Activated naive CD8-positive, alpha-beta T cell treated with anti-CD3 and anti-CD28 coated beads for 36 hours (primary cell): Measurements from ENCODE around the gene RAP2C. TPM values are rescaled to one million over a fixed set of nuclear protein-coding genes. Genes with fewer than 3 reads are reported as not detected.
"Not testable (repeated sequence)": the region's sequence is repeated elsewhere in the genome, so short reads cannot be mapped to it uniquely, and the experiment has no call there.

Experiments used
- DNase-seq: peaks from one replicate; pipeline ENCODE4 v3.0.0; 2021
- H3K27ac Mint-ChIP-seq: one replicate; pipeline ENCODE4 v1.8.0; 2022; ENCODE audit warnings: mild to moderate bottlenecking, moderate library complexity, mixed read lengths
- H3K27me3 Mint-ChIP-seq: one replicate; pipeline ENCODE4 v1.8.0; 2022; ENCODE audit warnings: mild to moderate bottlenecking, mixed read lengths
- H3K36me3 Mint-ChIP-seq: one replicate; pipeline ENCODE4 v1.8.0; 2021; ENCODE audit warnings: mild to moderate bottlenecking, mixed read lengths
- H3K4me1 Mint-ChIP-seq: one replicate; pipeline ENCODE4 v1.8.0; 2021; ENCODE audit warnings: mixed read lengths
- H3K4me3 Mint-ChIP-seq: one replicate; pipeline ENCODE4 v1.8.0; 2022; ENCODE audit warnings: mild to moderate bottlenecking, moderate library complexity, mixed read lengths
- H3K9me3 Mint-ChIP-seq: one replicate; pipeline ENCODE4 v1.8.0; 2022; ENCODE audit warnings: mixed read lengths
- total RNA-seq, 2 experiments: library from RNA; stranded (reverse); gene quantifications; one replicate each; pipeline ENCODE4 v1.2.3, GENCODE V29; 2021

Gene RAP2C
- total RNA-seq, 2 experiments from 2014 or later: 30.6 to 34.5 TPM

DNA sequence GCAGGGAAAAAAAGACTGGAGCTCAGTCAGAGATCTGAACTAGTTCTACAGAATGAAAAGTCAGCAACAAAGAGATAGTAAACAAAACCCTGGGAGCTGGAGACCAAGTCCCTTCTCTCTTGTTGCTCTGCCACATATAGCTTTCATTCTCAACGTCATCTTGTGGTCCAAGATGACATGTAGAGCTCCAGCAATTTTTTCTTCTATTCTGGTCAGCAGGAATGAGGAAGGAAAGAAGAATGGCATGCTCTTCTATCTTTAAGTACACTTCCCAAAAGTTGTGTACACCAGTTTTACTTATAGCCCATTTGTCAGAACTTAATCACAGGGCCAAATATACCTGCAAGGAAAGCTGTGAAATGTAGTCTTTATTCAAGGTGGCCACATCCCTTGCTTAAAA lies 45.6 kb downstream of the RAP2C start:
- Mint-ChIP-seq H3K27me3 (peaks cover 4% of the 10 kb centered on the region), H3K4me1 (no peaks in the 10 kb centered on the region), H3K27ac (no peak overlapping the region), H3K36me3 (no peaks in the 10 kb centered on the region), H3K9me3 (no peaks in the 10 kb centered on the region), H3K4me3 (no peak overlapping the region)
- no peak for DNase-seq

DNA sequence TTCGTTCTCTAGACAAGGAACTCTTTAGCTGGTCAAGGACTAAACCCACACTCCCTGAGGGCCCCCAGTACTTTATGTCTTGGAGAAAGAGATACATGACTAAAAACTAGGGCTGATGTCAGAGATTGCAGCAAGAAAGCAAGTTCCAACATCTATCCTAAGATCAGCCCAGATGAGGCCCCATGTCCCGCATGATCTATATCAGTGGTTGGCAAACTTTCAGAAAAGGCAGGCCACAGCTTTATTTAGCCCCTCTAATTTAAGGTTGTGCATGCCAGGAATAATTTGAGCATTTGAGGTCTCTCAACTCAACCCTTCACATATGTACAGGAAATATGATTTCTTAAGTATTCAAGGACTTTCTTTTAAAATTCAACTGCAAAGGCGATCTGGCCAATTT lies 47.4 kb downstream of the RAP2C start:
- no peak overlapping the region for H3K4me3 Mint-ChIP-seq
- no peak for DNase-seq
- H3K27me3 Mint-ChIP-seq: peaks cover 4% of the 10 kb centered on the region
- no peak overlapping the region for H3K27ac Mint-ChIP-seq
- H3K36me3 Mint-ChIP-seq: no peaks in the 10 kb centered on the region
- no peaks in the 10 kb centered on the region for H3K9me3 Mint-ChIP-seq
- no peaks in the 10 kb centered on the region for H3K4me1 Mint-ChIP-seq

DNA sequence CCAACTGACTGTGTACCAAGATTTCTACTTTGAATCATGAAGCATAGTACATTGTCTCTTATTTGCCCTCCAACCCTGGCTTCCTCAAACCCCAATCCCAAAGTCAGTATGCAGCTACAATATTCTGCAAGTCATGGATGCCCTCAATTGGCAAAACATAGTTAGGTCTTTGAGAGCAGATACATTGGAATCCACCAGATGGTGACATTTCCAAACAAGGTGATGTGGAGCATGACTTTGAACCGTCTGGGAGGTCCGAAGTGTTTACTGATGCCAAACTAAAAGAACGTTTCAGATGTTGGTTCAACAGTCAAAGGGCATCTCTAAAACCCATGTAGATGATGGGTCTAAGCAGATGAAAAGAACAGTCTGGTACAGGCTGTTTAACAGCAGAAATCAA lies 47.8 kb downstream of the RAP2C start:
- H3K36me3 Mint-ChIP-seq: no peaks in the 10 kb centered on the region
- H3K4me1 Mint-ChIP-seq: no peaks in the 10 kb centered on the region
- no peak overlapping the region for H3K27ac Mint-ChIP-seq
- no peak overlapping the region for H3K4me3 Mint-ChIP-seq
- H3K9me3 Mint-ChIP-seq: no peaks in the 10 kb centered on the region
- no peak for DNase-seq
- H3K27me3 Mint-ChIP-seq: peaks cover 4% of the 10 kb centered on the region

- Mint-ChIP-seq H3K36me3 (no peaks in the 10 kb centered on the region), H3K9me3 (no peaks in the 10 kb centered on the region), H3K27me3 (peaks cover 4% of the 10 kb centered on the region), H3K27ac (no peak overlapping the region), H3K4me1 (no peaks in the 10 kb centered on the region), H3K4me3 (no peak overlapping the region)
- no peak for DNase-seq
These were observed 49.7 kb downstream of the RAP2C start for GRCh38 chrX:132169554-132169953.

- H3K36me3 Mint-ChIP-seq: no peaks in the 10 kb centered on the region
- no peak overlapping the region for H3K27ac Mint-ChIP-seq
- DNase-seq: no peak
- no peak overlapping the region for H3K4me3 Mint-ChIP-seq
- peaks cover 6% of the 10 kb centered on the region for H3K27me3 Mint-ChIP-seq
- H3K4me1 Mint-ChIP-seq: no peaks in the 10 kb centered on the region
- H3K9me3 Mint-ChIP-seq: no peaks in the 10 kb centered on the region
These were observed 53.6 kb downstream of the RAP2C start for GRCh38 chrX:132165651-132166050.

DNA sequence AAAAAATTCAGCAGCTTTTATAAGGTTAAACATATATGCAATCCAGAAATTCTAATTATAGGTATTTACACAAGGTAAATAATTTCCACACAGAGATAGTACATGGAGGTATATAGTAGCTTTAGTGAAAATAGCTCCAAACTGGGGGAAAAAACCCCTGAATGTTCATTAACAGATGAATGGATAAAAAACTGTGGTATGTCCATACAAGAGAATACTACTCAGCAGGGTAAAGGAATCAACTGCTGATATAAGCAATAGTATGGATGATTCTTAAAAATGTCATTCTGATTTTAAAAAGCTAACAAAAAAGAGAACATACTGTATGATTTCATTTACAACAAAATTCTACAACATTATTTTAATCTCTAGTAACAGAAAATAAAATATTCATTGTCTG lies 54.2 kb downstream of the RAP2C start:
- Mint-ChIP-seq H3K27me3 (peaks cover 2% of the 10 kb centered on the region), H3K4me1 (no peaks in the 10 kb centered on the region), H3K9me3 (no peaks in the 10 kb centered on the region), H3K36me3 (no peaks in the 10 kb centered on the region), H3K27ac (no peak overlapping the region), H3K4me3 (no peak overlapping the region)
- DNase-seq: no peak

GRCh38 chrX:132163094-132163493 lies 56.2 kb downstream of the RAP2C start:
- H3K36me3 Mint-ChIP-seq, H3K27ac Mint-ChIP-seq, H3K4me3 Mint-ChIP-seq, H3K27me3 Mint-ChIP-seq, DNase-seq, H3K4me1 Mint-ChIP-seq, H3K9me3 Mint-ChIP-seq: not testable (repeated sequence)

DNA sequence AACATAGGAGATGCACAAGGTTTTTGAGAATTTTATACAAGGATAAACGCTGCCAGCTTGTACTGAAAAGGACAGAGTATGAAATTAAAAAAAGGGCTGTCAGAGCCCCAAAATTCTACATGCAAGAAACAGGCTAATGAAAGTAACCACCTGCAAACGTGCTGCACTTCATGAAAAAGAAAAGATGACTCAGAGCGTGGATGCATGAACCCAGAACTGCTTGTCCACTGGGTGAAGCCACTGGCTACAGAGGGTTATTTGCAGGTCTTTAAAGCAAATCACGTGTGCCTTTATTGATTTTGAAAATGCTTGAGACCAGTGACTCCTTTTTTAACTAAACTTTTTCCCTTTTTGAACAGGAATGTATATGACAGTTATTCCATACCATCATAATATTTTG lies 66.1 kb downstream of the RAP2C start:
- no peak for DNase-seq
- no peaks in the 10 kb centered on the region for H3K4me1 Mint-ChIP-seq
- no peaks in the 10 kb centered on the region for H3K27me3 Mint-ChIP-seq
- no peaks in the 10 kb centered on the region for H3K36me3 Mint-ChIP-seq
- H3K4me3 Mint-ChIP-seq: no peak overlapping the region
- no peaks in the 10 kb centered on the region for H3K9me3 Mint-ChIP-seq
- no peak overlapping the region for H3K27ac Mint-ChIP-seq

Other genes with a start within 250 kb of the RAP2C start
- 10 to 100 TPM; 76.4 TPM for gene STK26, start 196.1 kb downstream of the RAP2C start, total RNA-seq
- gene FRMD7, start 91.4 kb downstream of the RAP2C start, total RNA-seq: not detected